Activated CD4-positive, alpha-beta memory T cell treated with anti-CD3 and anti-CD28 coated beads, Interleukin-2, amount 10 ng/mL, durations not matched to agents 7 days and 5 days (primary cell): ENCODE results near the gene CDA. TPM values are rescaled to one million over a fixed set of nuclear protein-coding genes. Genes with fewer than 3 reads are reported as not detected.
"Not testable (repeated sequence)": the region's sequence is repeated elsewhere in the genome, so short reads cannot be mapped to it uniquely, and the experiment has no call there.

ENCODE experiments used
- CTCF ChIA-PET: fragments of 350-600 bp; sonication (Branson Sonifier 250); formaldehyde crosslinking; loops from one replicate; lab custom pipeline; 2021; ENCODE audit warnings: antibody characterized with exemption, inconsistent platforms; lab: Charles Lee
- POLR2A ChIA-PET: fragments of 350-600 bp; sonication (Branson Sonifier 250); formaldehyde crosslinking; loops from one replicate; lab custom pipeline; 2021; ENCODE audit warnings: antibody characterized with exemption; lab: Charles Lee
- DNase-seq: peaks from one replicate; pipeline ENCODE4 v3.0.0-alpha.2; 2020
- H3K27ac Mint-ChIP-seq: one replicate; pipeline ENCODE4 v1.8.0; 2021; ENCODE audit warnings: mild to moderate bottlenecking, mixed read lengths
- H3K27me3 Mint-ChIP-seq: one replicate; pipeline ENCODE4 v1.8.0; 2021; ENCODE audit warnings: mixed read lengths
- H3K36me3 Mint-ChIP-seq: one replicate; pipeline ENCODE4 v1.8.0; 2021; ENCODE audit warnings: low read depth, mixed read lengths
- H3K4me1 Mint-ChIP-seq: one replicate; pipeline ENCODE4 v1.8.0; 2021; ENCODE audit warnings: mixed read lengths
- H3K4me3 Mint-ChIP-seq: one replicate; pipeline ENCODE4 v1.8.0; 2021; ENCODE audit warnings: mild to moderate bottlenecking, mixed read lengths
- H3K9me3 Mint-ChIP-seq: one replicate; pipeline ENCODE4 v1.8.0; 2021; ENCODE audit warnings: mixed read lengths
- total RNA-seq, 2 experiments: library from RNA; stranded (reverse); gene quantifications; one replicate each; pipeline ENCODE4 v1.2.3, GENCODE V29; 2021

Gene CDA
- total RNA-seq, 2 experiments from 2014 or later, result not detected

DNA sequence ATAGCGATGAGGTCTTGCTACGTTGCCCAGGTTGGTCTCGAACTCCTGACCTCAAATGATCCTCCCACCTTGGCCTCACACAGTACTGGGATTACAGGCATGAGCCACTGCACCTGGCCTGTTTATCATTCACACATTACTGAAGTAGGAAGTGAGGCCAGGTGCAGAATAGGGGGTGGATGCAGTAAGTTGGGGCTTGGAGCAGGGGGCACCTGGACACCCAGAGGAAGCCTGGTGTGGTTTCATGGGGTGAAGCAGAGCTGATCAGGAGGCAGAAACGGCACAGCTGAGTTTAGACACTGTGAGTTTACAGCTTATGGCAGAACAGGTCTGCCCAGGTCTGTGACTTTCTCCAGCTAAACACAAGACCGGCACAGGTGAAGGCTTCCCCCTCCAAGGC is 4.9 kb downstream of the CDA start:
- H3K4me1 Mint-ChIP-seq, result peaks cover 10% of the 10 kb centered on the region
- no peaks in the 10 kb centered on the region for H3K9me3 Mint-ChIP-seq
- H3K27ac Mint-ChIP-seq, result no peak overlapping the region
- H3K36me3 Mint-ChIP-seq, result no peaks in the 10 kb centered on the region
- DNase-seq, result no peak
- peaks cover 37% of the 10 kb centered on the region for H3K27me3 Mint-ChIP-seq
- H3K4me3 Mint-ChIP-seq, result no peak overlapping the region
- ChIA-PET CTCF (interaction anchor here (1.0 kb wide), 1 partner anchor 39 kb away, joined by 3 read pairs; the partner anchor contains the start of gene PINK1), POLR2A (no interaction called here)

DNA sequence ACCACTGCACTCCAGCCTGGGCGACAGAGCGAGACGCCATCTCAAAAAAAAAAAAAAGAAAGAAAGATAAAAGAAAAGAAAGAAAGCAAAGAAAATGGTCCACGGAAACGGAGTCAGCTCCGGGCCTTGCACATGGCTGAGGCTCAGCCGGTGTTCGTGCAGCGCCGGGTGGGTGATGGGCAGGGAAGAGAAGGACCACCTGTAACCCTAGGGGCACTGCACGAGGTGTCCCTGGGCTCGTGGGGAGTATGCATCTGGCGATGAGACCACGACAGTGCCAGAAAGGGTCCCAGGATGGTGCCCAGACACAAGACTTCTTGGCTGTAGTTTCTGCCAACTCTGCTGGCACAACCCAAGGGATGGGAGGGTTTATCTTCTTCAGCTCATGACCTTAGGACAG is 5.8 kb downstream of the CDA start:
- CTCF ChIA-PET, result interaction anchor here (1.4 kb wide), 1 partner anchor 20 kb away, joined by 6 read pairs; no protein-coding TSS in a partner anchor
- no peaks in the 10 kb centered on the region for H3K4me1 Mint-ChIP-seq

DNA sequence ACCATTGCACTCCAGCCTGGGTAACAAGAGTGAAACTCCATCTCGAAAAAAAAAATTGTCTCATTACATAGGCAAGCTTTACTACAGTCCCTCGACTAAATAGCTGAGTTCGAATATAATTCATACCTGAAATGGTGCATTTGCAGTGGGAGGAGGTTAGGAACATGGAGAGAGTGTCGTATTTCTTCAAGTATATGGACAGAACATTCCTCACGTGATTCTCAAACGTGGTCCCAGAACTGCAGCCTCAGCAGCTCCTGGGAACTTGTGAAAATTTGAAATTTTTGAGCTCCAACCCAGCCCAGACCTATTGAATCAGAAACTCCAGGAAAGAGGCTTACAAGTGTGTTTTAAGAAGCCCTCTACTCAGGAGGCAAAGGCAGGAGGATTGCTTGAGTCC is 7.2 kb downstream of the CDA start:
- ChIA-PET CTCF (interaction anchor here (0.7 to 1.4 kb wide), 3 partner anchors 21 to 101 kb away, joined by 3 to 6 read pairs (median 4); partner anchors contain the start of gene PINK1), POLR2A (no interaction called here)
- Mint-ChIP-seq H3K27me3 (peaks cover 20% of the 10 kb centered on the region), H3K4me1 (no peaks in the 10 kb centered on the region), H3K9me3 (no peaks in the 10 kb centered on the region), H3K4me3 (no peak overlapping the region), H3K27ac (no peak overlapping the region), H3K36me3 (no peaks in the 10 kb centered on the region)
- DNase-seq, result no peak

More for the DNA sequence above, 5.8 kb downstream of the CDA start:
- H3K36me3 Mint-ChIP-seq, result no peaks in the 10 kb centered on the region
- no peak overlapping the region for H3K4me3 Mint-ChIP-seq
- no peak overlapping the region for H3K27ac Mint-ChIP-seq
- H3K9me3 Mint-ChIP-seq, result no peaks in the 10 kb centered on the region
- peaks cover 27% of the 10 kb centered on the region for H3K27me3 Mint-ChIP-seq
- no peak for DNase-seq
- POLR2A ChIA-PET, result interaction anchor here (0.9 kb wide), 1 partner anchor 66 kb away, joined by 3 read pairs; no protein-coding TSS in a partner anchor

DNA sequence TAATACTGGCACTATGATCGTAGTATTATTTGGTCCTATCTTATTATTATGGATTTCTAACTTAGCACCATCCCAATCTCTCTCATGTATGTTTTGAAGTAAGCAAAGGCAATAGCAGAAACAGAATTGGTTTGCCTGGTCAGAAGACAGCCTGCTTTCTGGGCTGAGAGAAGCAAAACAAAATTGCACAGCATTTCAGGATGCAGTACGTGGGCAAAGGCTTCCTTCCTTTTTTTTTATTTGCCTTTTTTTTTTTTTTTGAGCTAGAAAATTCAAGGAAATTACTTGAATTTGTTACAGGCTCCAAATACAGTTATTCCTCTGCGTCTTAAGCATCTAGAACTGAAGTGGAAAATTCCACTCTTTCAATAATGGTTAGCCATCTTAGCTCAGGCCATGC is 8.8 kb downstream of the CDA start:
- Mint-ChIP-seq H3K4me3 (no peak overlapping the region), H3K4me1 (no peaks in the 10 kb centered on the region), H3K27me3 (peaks cover 10% of the 10 kb centered on the region), H3K9me3 (no peaks in the 10 kb centered on the region), H3K36me3 (no peaks in the 10 kb centered on the region), H3K27ac (no peak overlapping the region)
- POLR2A ChIA-PET, result no interaction called here
- CTCF ChIA-PET, result no interaction called here
- no peak for DNase-seq

DNA sequence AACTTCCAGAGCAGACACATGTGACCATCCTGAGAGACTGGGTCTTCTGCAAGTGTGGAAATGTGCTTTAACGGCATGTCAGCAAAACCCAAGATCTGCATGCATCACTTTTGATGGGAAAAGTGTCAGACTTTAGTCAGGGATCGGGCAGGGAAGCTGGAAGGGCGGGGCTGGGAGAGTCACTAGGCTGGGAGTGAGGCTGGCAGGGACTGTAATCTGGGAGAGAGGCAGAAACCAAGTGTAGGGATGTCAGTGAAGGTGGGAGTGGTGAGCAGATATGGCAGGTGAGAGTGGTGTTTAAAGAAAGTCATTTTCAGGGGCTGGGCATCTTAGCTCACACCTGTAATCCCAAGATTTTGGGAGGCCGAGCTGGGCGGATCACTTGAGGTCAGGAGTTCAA is 11.3 kb downstream of the CDA start:
- Mint-ChIP-seq H3K27me3 (peaks cover 9% of the 10 kb centered on the region), H3K4me3 (no peak overlapping the region), H3K27ac (no peak overlapping the region), H3K4me1 (no peaks in the 10 kb centered on the region), H3K36me3 (no peaks in the 10 kb centered on the region), H3K9me3 (no peaks in the 10 kb centered on the region)
- ChIA-PET CTCF (interaction anchor here (1.4 kb wide), 1 partner anchor 36 kb away, joined by 3 read pairs; no protein-coding TSS in a partner anchor), POLR2A (no interaction called here)
- DNase-seq, result no peak

DNA sequence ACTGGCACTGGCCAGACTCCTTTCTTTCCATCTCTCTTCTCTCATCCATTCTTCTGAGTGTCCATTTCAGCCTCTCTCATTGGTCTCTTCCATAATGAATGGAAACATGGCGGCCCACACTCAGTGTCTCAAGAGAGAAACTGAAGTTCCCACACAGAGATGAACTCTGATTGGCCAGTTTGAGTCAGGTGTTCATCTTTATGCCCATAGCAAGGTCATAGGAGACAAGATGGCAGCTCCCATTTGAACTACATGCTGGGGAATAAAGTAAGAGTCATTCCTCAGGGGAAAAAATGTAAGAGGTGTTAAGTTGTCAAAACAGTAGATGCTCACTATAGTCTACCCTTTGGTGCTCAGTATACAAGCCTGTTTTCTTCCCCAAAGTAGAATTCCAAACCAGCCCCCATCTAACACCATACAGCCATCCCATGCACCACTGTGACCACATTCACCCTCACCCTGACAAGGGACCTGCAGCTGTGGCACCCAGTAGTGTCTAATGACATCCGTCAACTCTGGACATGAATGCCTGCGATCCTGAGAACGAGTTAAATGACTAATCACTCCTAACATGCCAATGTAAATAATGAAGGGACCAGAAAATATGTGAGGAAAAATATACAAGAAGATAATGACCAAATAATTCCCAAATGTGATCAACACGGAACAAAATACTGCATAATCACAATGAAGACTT is 12.4 kb downstream of the CDA start:
- no peaks in the 10 kb centered on the region for H3K9me3 Mint-ChIP-seq
- H3K4me3 Mint-ChIP-seq, result no peak overlapping the region
- no peaks in the 10 kb centered on the region for H3K4me1 Mint-ChIP-seq
- ChIA-PET CTCF (interaction anchor here (1.4 kb wide), 1 partner anchor 35 kb away, joined by 3 read pairs; no protein-coding TSS in a partner anchor), POLR2A (no interaction called here)
- no peak for DNase-seq
- H3K27ac Mint-ChIP-seq, result no peak overlapping the region
- H3K36me3 Mint-ChIP-seq, result no peaks in the 10 kb centered on the region
- peaks cover 8% of the 10 kb centered on the region for H3K27me3 Mint-ChIP-seq

DNA sequence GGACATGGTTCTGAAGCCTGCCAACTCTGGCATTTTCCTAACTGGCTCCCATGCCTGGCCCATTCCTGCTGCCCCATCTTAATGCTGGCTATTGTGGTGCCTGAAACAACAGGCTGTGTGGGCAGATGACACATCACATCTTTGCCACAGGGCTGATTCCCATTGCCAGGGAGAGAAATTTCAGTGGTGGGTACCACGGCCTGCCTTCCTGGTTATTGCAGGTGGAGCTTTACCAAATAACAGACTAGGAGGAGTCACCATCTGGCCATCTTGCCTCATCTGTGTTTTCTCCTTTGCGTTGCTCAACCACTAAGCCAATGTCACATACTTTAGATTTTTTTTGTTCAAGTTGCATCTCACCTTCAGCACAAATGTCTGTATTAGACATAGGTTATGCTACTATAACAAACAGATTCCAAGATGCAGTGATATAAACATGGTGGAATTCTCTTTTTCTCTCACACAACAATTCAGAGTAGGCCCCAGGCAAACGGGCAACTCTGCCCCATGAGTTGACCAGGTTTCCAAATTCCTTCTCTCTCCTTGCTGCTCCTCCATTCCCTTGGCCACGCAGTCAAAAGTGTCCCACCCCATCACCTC is 14.1 kb downstream of the CDA start:
- H3K27ac Mint-ChIP-seq, result no peak overlapping the region
- H3K4me3 Mint-ChIP-seq, result no peak overlapping the region
- H3K4me1 Mint-ChIP-seq, result no peaks in the 10 kb centered on the region
- CTCF ChIA-PET, result no interaction called here
- H3K9me3 Mint-ChIP-seq, result no peaks in the 10 kb centered on the region
- peaks cover 13% of the 10 kb centered on the region for H3K27me3 Mint-ChIP-seq
- no peaks in the 10 kb centered on the region for H3K36me3 Mint-ChIP-seq
- POLR2A ChIA-PET, result no interaction called here
- no peak for DNase-seq

DNA sequence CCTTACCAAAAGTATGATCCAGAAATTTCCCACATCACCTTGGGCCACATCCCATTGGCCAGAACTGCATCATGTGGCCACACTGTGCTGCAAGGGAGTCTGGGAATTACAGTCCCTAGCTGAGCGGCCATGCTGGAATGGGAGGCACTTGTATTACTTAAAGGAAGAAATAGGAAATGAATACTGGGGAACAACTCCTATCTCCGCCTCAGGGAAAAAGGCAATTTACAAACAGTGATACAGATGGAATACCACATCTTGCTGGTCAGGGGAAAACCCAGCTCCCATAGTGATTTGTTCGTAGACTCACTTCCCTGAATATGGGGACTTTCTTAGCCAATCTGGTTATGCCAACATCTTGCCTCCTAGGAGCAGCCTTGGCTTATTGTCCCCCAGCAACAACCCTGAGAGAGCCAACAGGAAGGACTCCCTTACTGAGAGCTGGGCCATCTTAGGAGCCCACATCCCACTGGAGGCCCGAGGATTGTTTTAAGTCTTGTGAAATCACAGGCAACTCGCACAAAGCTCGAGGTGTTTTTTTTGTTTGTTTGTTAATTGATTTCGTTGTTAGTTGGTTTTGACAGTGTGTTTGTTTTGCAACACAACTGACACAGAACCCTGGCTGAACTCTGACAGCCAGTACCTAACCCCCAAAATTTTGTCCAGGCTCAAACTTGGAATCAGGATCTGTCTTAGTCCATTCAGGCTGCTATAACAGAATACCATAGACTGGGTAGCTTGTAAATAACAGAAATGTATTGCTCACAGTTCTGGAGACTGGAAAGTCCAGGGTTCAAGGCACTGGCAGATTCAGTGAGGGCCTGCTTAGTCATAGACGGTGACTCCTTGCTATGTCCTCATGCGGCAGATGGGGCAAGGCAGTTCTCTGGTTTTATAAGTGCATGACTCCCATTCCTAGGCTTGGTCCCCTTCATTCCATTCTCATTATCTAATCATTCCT is 14.9 kb downstream of the CDA start:
- no peaks in the 10 kb centered on the region for H3K4me1 Mint-ChIP-seq
- H3K36me3 Mint-ChIP-seq, result no peaks in the 10 kb centered on the region
- CTCF ChIA-PET, result no interaction called here
- H3K27ac Mint-ChIP-seq, result no peak overlapping the region
- no peaks in the 10 kb centered on the region for H3K9me3 Mint-ChIP-seq
- peaks cover 13% of the 10 kb centered on the region for H3K27me3 Mint-ChIP-seq
- no peak for DNase-seq
- POLR2A ChIA-PET, result no interaction called here
- H3K4me3 Mint-ChIP-seq, result no peak overlapping the region

DNA sequence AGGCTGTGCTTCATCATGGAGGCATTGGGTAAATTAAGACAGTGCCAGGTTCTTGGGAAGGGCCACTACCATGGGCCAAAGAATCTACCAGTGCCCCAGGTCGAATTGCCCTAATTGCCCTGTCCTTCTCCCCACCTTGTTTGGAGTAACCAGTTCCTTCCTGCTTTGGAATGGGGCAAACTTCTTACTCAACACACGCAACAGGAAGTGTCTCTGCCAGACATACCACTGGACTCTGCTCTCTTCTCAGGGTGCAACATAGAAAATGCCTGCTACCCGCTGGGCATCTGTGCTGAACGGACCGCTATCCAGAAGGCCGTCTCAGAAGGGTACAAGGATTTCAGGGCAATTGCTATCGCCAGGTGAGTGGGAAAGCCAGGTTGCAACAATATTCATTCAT is 15.8 kb downstream of the CDA start:
- Mint-ChIP-seq H3K27ac (no peak overlapping the region), H3K36me3 (no peaks in the 10 kb centered on the region), H3K4me3 (no peak overlapping the region), H3K4me1 (no peaks in the 10 kb centered on the region), H3K9me3 (no peaks in the 10 kb centered on the region), H3K27me3 (peaks cover 13% of the 10 kb centered on the region)
- no peak for DNase-seq
- CTCF ChIA-PET, result no interaction called here
- POLR2A ChIA-PET, result no interaction called here

DNA sequence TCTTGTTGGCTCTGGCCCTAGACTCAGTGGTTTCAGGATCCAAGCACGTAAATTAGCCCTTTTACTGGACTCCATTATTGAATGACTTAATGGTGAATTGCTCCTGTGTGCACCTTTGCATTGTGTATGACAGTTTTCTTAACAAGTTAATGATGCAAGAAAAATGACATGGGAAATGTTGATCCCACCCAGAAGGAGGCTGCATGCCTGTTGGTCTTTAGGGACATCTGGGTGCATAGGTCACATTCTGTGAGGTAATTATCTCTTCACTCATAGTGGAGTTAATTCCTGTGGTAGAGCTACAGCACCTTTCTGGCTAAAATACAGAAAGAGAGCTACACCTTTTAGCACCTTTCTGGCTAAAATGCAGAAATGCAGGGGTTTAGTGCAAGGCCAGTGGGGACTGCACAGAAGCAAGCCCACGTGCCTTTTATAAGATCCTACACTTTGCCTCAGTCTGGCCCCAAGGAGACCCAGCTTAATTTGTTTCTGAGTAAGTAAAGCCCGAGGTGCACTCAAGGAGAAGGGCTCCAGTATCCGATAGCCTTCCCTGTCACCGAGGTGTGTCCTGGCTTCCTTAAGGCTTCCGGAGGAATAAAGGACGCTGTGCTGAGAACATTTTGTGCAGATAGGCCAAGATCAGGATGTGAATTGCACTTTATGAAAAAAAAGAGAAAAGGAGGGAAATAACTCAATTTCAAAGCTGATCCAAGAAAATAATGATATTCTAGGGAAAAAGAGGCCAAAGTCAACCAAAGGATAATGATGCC is 18.1 kb downstream of the CDA start:
- not testable (repeated sequence) for H3K4me3 Mint-ChIP-seq, H3K27me3 Mint-ChIP-seq, DNase-seq, H3K4me1 Mint-ChIP-seq, H3K36me3 Mint-ChIP-seq, H3K27ac Mint-ChIP-seq, H3K9me3 Mint-ChIP-seq
- ChIA-PET CTCF (interaction anchor here (0.6 kb wide), 1 partner anchor 625 kb away, joined by 3 read pairs; no protein-coding TSS in a partner anchor), POLR2A (interaction anchor here (0.7 kb wide), 1 partner anchor 44 kb away, joined by 3 read pairs; no protein-coding TSS in a partner anchor)

DNA sequence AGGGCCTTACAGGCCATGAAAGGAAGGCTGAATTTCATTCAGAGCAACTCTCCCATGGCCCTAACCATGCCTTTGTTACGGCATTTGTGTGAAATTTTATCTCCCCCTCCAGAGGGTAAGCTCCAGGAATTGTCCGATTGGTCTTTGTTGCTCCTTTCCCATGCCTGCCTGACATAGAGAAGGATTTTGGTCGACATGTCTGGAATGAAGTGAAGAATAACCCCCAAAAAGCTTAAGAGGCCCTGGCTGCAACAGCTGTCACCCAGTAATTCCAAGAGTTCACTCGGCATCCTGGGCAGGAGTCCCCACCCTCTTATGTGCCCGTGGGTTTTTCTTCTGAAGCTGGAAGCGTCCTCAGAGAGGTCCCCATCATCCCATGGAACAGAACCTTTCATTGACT is 20.6 kb downstream of the CDA start:
- H3K9me3 Mint-ChIP-seq, result no peaks in the 10 kb centered on the region
- no peak overlapping the region for H3K4me3 Mint-ChIP-seq
- H3K36me3 Mint-ChIP-seq, result no peaks in the 10 kb centered on the region
- H3K27me3 Mint-ChIP-seq, result peaks cover 11% of the 10 kb centered on the region
- CTCF ChIA-PET, result no interaction called here
- POLR2A ChIA-PET, result no interaction called here
- H3K27ac Mint-ChIP-seq, result no peak overlapping the region
- no peaks in the 10 kb centered on the region for H3K4me1 Mint-ChIP-seq
- no peak for DNase-seq

DNA sequence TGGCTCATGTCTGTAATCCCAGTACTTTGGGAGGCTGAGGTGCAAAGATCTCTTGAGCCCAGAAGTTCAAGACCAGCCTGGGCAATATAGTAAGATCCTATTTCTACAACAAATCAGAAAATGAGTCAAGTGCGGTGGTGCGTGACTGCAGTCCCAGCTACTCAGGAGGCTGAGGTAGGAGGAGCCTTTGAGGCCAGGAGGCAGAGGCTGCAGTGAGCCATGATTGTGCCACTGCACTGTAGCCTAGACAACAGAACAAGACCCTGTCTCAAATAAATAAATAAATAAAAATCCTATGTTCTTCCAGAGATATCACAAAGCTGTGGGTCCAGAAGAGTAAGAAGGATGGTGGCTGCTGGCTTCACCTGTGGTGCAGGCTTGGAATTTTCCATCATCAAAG is 22.1 kb downstream of the CDA start:
- Mint-ChIP-seq H3K27ac (no peak overlapping the region), H3K9me3 (no peaks in the 10 kb centered on the region), H3K36me3 (no peaks in the 10 kb centered on the region), H3K27me3 (peaks cover 7% of the 10 kb centered on the region), H3K4me1 (no peaks in the 10 kb centered on the region), H3K4me3 (no peak overlapping the region)
- CTCF ChIA-PET, result no interaction called here
- POLR2A ChIA-PET, result no interaction called here
- no peak for DNase-seq
